ENCODE data around the gene KIF16B. TPM values are rescaled to one million over a fixed set of nuclear protein-coding genes. Genes with fewer than 3 reads are reported as not detected.

The KIF16B gene
- total and polyA plus RNA-seq, 2 experiments from 2014 or later: 8.2 to 26.5 TPM

DNA sequence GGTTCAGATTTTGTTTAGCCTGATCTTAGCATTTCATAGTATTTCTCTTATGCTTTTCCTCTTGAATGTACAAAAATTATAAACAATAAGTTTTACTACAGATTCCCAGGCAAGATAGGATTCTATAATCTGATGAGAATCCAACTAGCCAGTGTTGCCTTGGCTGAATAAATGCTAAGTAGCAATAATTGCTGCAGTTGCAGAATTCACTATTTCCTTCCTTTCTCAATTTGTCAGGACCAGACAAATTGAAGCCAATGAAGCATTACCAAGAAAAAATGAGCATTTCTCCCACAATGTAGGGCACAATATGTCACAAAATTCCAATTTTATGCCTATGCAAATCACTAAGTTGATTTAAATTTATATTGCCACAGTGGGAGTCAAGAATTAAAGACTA lies 260.2 kb downstream of the KIF16B start:
- DNase-seq (ENCODE audit: low read depth in 1 of 2, low spot score in 1 of 2): no peak
- Histone ChIP-seq H3K27ac (no peak overlapping the region), H3K36me3 (no peaks in the 10 kb centered on the region), H3K9me3 (ENCODE audit: low read depth) (no peaks in the 10 kb centered on the region), H3K4me3 (no peak overlapping the region), H3K4me1 (ENCODE audit: low read depth) (no peaks in the 10 kb centered on the region), H3K27me3 (no peaks in the 10 kb centered on the region)
- TF ChIP-seq, protein P1, sequence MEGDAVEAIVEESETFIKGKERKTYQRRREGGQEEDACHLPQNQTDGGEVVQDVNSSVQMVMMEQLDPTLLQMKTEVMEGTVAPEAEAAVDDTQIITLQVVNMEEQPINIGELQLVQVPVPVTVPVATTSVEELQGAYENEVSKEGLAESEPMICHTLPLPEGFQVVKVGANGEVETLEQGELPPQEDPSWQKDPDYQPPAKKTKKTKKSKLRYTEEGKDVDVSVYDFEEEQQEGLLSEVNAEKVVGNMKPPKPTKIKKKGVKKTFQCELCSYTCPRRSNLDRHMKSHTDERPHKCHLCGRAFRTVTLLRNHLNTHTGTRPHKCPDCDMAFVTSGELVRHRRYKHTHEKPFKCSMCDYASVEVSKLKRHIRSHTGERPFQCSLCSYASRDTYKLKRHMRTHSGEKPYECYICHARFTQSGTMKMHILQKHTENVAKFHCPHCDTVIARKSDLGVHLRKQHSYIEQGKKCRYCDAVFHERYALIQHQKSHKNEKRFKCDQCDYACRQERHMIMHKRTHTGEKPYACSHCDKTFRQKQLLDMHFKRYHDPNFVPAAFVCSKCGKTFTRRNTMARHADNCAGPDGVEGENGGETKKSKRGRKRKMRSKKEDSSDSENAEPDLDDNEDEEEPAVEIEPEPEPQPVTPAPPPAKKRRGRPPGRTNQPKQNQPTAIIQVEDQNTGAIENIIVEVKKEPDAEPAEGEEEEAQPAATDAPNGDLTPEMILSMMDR (IDR thresholded peaks at IDR 0.05; ENCODE audit: low read depth, low read length): no peak

DNA sequence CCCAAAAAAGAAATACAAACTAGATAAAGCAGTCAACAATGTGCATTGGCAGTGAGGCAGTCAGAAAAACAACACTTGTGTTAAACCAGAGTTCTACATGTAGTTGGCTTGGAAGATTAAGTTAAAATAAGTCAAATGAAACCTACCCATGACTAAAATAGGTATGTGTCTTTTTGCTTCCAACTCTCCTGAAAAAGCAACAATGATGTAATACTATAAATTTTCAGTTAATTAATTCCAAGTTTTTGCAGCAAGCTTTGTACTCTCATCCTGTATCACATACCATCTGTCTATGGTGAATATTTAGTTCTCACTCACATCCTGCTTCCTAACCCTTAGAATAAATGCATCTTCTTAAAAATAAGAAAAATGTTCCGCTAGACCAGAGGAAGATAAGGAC lies 261.5 kb downstream of the KIF16B start:
- Histone ChIP-seq H3K27ac (no peak overlapping the region), H3K36me3 (no peaks in the 10 kb centered on the region), H3K9me3 (ENCODE audit: low read depth) (no peaks in the 10 kb centered on the region), H3K4me1 (ENCODE audit: low read depth) (no peaks in the 10 kb centered on the region), H3K4me3 (no peak overlapping the region), H3K27me3 (no peaks in the 10 kb centered on the region)
- TF ChIP-seq, protein P1 (IDR thresholded peaks at IDR 0.05; ENCODE audit: low read depth, low read length): no peak
- no peak for DNase-seq (ENCODE audit: low read depth in 1 of 2, low spot score in 1 of 2)

DNA sequence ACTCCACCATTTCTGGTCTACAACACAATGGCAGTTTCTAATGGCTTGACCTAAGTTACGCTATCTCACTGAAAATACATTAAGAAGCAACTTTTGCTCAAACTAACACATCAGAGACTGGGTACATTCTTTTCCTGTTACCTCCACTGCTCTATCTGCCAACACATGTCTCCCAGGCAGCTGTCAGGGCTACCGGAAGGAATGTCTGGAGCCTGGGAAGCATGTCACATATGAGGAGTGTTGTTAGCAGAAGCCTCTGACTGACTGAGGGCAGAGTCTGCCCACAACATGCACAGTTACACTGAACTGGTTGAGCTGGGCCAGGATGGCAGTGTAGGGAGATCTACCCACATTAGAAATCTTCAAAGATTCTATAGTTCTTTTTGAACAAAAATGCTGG lies 264.5 kb downstream of the KIF16B start:
- Histone ChIP-seq H3K4me1 (ENCODE audit: low read depth) (no peaks in the 10 kb centered on the region), H3K27me3 (no peaks in the 10 kb centered on the region), H3K36me3 (no peaks in the 10 kb centered on the region), H3K9me3 (ENCODE audit: low read depth) (no peaks in the 10 kb centered on the region), H3K27ac (no peak overlapping the region), H3K4me3 (no peak overlapping the region)
- TF ChIP-seq, protein P1 (IDR thresholded peaks at IDR 0.05; ENCODE audit: low read depth, low read length): no peak
- DNase-seq (ENCODE audit: low read depth in 1 of 2, low spot score in 1 of 2): peak in 1 of 2 donors; percentile 4

DNA sequence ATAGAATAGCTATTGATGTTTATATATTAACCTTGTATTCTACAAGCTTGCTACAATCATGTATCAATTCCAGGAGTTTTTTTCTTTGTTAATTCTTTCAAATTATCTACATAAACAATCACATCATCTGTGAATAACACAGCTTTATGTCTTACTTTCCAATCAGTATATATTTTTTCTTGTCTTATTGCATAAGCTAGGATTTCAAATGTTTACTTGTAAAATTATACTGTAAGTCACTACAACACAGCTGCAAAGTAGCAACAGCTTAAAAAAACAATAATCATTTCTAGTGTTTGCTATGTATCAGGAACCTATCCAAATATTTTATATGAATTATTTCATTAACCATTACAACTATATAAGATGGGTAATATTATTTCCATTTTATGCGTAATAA lies 270.4 kb downstream of the KIF16B start:
- Histone ChIP-seq H3K27me3 (no peaks in the 10 kb centered on the region), H3K4me1 (ENCODE audit: low read depth) (no peaks in the 10 kb centered on the region), H3K9me3 (ENCODE audit: low read depth) (no peaks in the 10 kb centered on the region), H3K4me3 (no peak overlapping the region), H3K36me3 (no peaks in the 10 kb centered on the region), H3K27ac (no peak overlapping the region)
- no peak for DNase-seq (ENCODE audit: low read depth in 1 of 2, low spot score in 1 of 2)
- TF ChIP-seq, protein P1 (IDR thresholded peaks at IDR 0.05; ENCODE audit: low read depth, low read length): no peak

DNA sequence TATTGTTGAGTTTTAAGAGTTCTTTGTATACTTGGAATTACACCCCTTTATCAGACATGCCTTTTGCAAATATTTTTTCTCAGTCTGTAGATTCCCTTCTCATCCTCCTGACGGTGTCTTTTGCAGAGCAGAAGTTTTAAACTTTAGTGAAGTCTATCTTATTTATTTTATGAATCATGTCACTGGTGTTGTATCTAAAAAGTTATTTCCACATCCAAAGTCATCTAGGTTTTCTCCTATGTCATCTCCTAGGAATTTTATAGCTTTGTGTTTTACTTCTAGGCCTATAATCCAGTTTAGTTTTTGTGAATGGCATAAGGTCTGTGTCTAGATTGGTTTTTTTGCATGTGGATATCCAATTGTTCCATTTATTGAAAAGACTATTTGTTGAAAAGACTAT lies 271.3 kb downstream of the KIF16B start:
- no peaks in the 10 kb centered on the region for H3K27me3 ChIP-seq
- H3K27ac ChIP-seq: no peak overlapping the region
- no peak for DNase-seq (ENCODE audit: low read depth in 1 of 2, low spot score in 1 of 2)
- H3K4me1 ChIP-seq (ENCODE audit: low read depth): no peaks in the 10 kb centered on the region
- no peaks in the 10 kb centered on the region for H3K36me3 ChIP-seq
- H3K4me3 ChIP-seq: no peak overlapping the region
- TF ChIP-seq, protein P1 (IDR thresholded peaks at IDR 0.05; ENCODE audit: low read depth, low read length): no peak
- H3K9me3 ChIP-seq (ENCODE audit: low read depth): no peaks in the 10 kb centered on the region

DNA sequence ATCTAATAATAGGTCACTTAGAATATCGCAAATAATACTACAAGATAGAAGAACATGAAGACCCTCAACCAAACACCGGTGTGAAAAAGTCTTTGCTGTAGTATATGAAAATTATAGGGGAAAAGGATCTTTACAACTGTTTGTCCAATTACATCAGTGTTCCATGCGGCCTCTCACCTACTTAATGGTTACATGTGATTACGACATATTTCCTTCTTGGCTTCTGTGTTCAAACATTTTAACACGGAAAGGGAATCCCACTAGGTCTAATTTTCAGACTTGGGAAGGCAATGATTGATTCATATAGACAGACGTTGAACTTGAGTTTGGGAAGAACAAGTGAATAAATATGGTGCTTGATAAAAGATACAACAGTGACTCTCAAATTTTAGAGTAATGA lies 273.4 kb downstream of the KIF16B start:
- no peaks in the 10 kb centered on the region for H3K27me3 ChIP-seq
- TF ChIP-seq, protein P1 (IDR thresholded peaks at IDR 0.05; ENCODE audit: low read depth, low read length): no peak
- H3K9me3 ChIP-seq (ENCODE audit: low read depth): no peaks in the 10 kb centered on the region
- H3K4me1 ChIP-seq (ENCODE audit: low read depth): no peaks in the 10 kb centered on the region
- DNase-seq (ENCODE audit: low read depth in 1 of 2, low spot score in 1 of 2): peak in 1 of 2 donors; percentile 15
- H3K36me3 ChIP-seq: no peaks in the 10 kb centered on the region
- no peak overlapping the region for H3K4me3 ChIP-seq
- H3K27ac ChIP-seq: no peak overlapping the region
